Endothelial cell of umbilical vein (primary cell): Measurements from ENCODE around the gene NXPE1. TPM values are rescaled to one million over a fixed set of nuclear protein-coding genes. Genes with fewer than 3 reads are reported as not detected.

Experiments
- BruUV-seq: library from RNA; stranded (reverse); fragments of 400-500 nt; replicated peaks from 2 replicates; lab custom pipeline; 2021; lab: Mats Ljungman, UMichigan
- CTCF ChIA-PET: fragments of 300-600, 350-600 bp; sonication (Branson Sonifier 250); formaldehyde crosslinking; loops from one replicate; lab custom pipeline; 2021; ENCODE audit warnings: antibody characterized with exemption, inconsistent platforms; lab: Charles Lee
- POLR2A ChIA-PET: fragments of 300-600, 350-600 bp; sonication (Branson Sonifier 250); formaldehyde crosslinking; loops from one replicate; lab custom pipeline; 2021; ENCODE audit warnings: antibody characterized with exemption, inconsistent platforms; lab: Charles Lee
- DNase-seq: peaks from one replicate; pipeline ENCODE4 v3.0.0-alpha.2; 2011; ENCODE audit warnings: low read depth, low spot score
- FAIRE-seq: peaks from 2 replicates; lab custom pipeline; 2011; peaks lifted over from hg19 to GRCh38; lab: Jason Lieb, UNC
- H2AFZ ChIP-seq: 2 replicates; pipeline ENCODE4 v1.6.0; 2012; ENCODE audit warnings: low read depth, low read length, control low read depth, inconsistent platforms
- H3K27ac ChIP-seq: 2 replicates; pipeline ENCODE4 v1.5.1; 2011; ENCODE audit warnings: low read depth, mild to moderate bottlenecking, control low read depth, low read length, moderate library complexity; ENCODE audit not compliant: insufficient read depth
- H3K27me3 ChIP-seq, 2 experiments: 2 replicates each; pipeline versions ENCODE4 v1.6.0 to v1.6.1; 2011; ENCODE audit warnings: low read length in 2 of 2, mixed read lengths in 1 of 2; ENCODE audit not compliant: control insufficient read depth in 2 of 2, insufficient read depth in 2 of 2
- H3K36me3 ChIP-seq, 2 experiments: 2 replicates in 1 of 2; 3 replicates in 1 of 2; pipeline ENCODE4 v1.5.1; 2011; ENCODE audit warnings: low read length in 2 of 2, mild to moderate bottlenecking in 1 of 2, moderate library complexity in 1 of 2; ENCODE audit not compliant: control insufficient read depth in 2 of 2, insufficient read depth in 2 of 2; ENCODE audit errors: extremely low read depth in 1 of 2
- H3K4me1 ChIP-seq: 3 replicates; pipeline ENCODE4 v1.5.1; 2011; ENCODE audit warnings: mild to moderate bottlenecking, low read length; ENCODE audit not compliant: control insufficient read depth, insufficient read depth; ENCODE audit errors: extremely low read depth
- H3K4me2 ChIP-seq: 2 replicates; pipeline ENCODE4 v1.6.1; 2011; ENCODE audit warnings: low read length, control low read depth, mixed read lengths; ENCODE audit not compliant: insufficient read depth
- H3K4me3 ChIP-seq, 3 experiments: fragments of 200-600 bp in 1 of 3; sonication (generic), shearing (Covaris generic) in 1 of 3; replicated peaks in 1 of 3; 2 replicates each; pipeline ENCODE4 v1.5.1; 2011 to 2016; ENCODE audit warnings: control low read depth in 3 of 3, low read length in 3 of 3, mild to moderate bottlenecking in 2 of 3, inconsistent platforms in 1 of 3, low read depth in 1 of 3, moderate library complexity in 1 of 3; ENCODE audit not compliant: insufficient read depth in 1 of 3
- H3K79me2 ChIP-seq: 2 replicates; pipeline ENCODE4 v1.6.0; 2012; ENCODE audit warnings: low read length, inconsistent platforms; ENCODE audit not compliant: control insufficient read depth, insufficient read depth
- H3K9ac ChIP-seq: replicated peaks from 2 replicates; pipeline ENCODE3; 2011; ENCODE audit warnings: low read length, control low read depth; ENCODE audit not compliant: insufficient read depth; ENCODE audit errors: extremely low read depth
- H3K9me1 ChIP-seq: replicated peaks from 3 replicates; pipeline ENCODE4 v1.6.0; 2011; ENCODE audit warnings: mild to moderate bottlenecking, low read length; ENCODE audit not compliant: control insufficient read depth, insufficient read depth; ENCODE audit errors: extremely low read depth
- H3K9me3 ChIP-seq: replicated peaks from 2 replicates; pipeline ENCODE4 v1.5.1; 2012; ENCODE audit warnings: low read length, inconsistent platforms; ENCODE audit not compliant: control insufficient read depth, insufficient read depth
- H4K20me1 ChIP-seq: replicated peaks from 2 replicates; pipeline ENCODE3; 2011; ENCODE audit warnings: mild to moderate bottlenecking, low read length; ENCODE audit not compliant: control insufficient read depth, insufficient read depth; ENCODE audit errors: extremely low read depth
- CTCF ChIP-seq, 2 donors: IDR thresholded peaks; 1 replicate in 1 of 2; 2 replicates in 1 of 2; pipeline ENCODE4 v1.5.1; 2011; ENCODE audit warnings: low read length in 2 of 2, mild to moderate bottlenecking in 2 of 2, moderate library complexity in 2 of 2, control low read depth in 1 of 2, inconsistent platforms in 1 of 2, low read depth in 1 of 2; ENCODE audit not compliant: insufficient read depth in 1 of 2; ENCODE audit errors: extremely low read depth in 1 of 2
- EZH2 ChIP-seq: IDR thresholded peaks from 2 replicates; pipeline ENCODE4 v1.6.1; 2012; ENCODE audit warnings: borderline replicate concordance, low read depth, mild to moderate bottlenecking, moderate library complexity, low read length, inconsistent platforms; ENCODE audit not compliant: severe bottlenecking
- FOS ChIP-seq: IDR thresholded peaks from 2 replicates; pipeline ENCODE4 v1.6.1; 2011; ENCODE audit warnings: mild to moderate bottlenecking, low read length, moderate library complexity, borderline replicate concordance; ENCODE audit not compliant: insufficient read depth
- GATA2 ChIP-seq: IDR thresholded peaks from 2 replicates; pipeline ENCODE4 v1.7.0; 2011; ENCODE audit warnings: low read depth, mild to moderate bottlenecking, moderate library complexity, mixed read lengths, low read length; ENCODE audit not compliant: insufficient read length, insufficient read depth
- JUN ChIP-seq: IDR thresholded peaks from 2 replicates; pipeline ENCODE4 v1.6.1; 2011; ENCODE audit warnings: borderline replicate concordance, low read depth; ENCODE audit not compliant: insufficient read length, insufficient read depth
- MYC ChIP-seq: IDR thresholded peaks from one replicate; pipeline ENCODE4 v1.6.1; 2011; ENCODE audit warnings: mild to moderate bottlenecking, low read depth, low read length
- POLR2A ChIP-seq: IDR thresholded peaks from 2 replicates; pipeline ENCODE4 v1.6.1; 2012; ENCODE audit warnings: low read depth, mild to moderate bottlenecking, control low read depth, low read length
- POLR2AphosphoS5 ChIP-seq: IDR thresholded peaks from 2 replicates; pipeline ENCODE4 v1.6.1; 2012; ENCODE audit warnings: low read depth, mild to moderate bottlenecking, control low read depth, low read length, moderate library complexity; ENCODE audit not compliant: insufficient read depth
- dilution Hi-C: fragments of 300-500 bp; cut with MboI; formaldehyde crosslinking; loops from one replicate; pipeline ENCODE4 v1.15.0; 2019; ENCODE audit warnings: low sequenced_read_pairs; ENCODE audit not compliant: extremely low pct_ligation_motif_present
- intact Hi-C: fragments of 100-400 bp; cut with micrococcal nuclease; formaldehyde crosslinking; loops from one replicate; pipeline ENCODE4 v1.10.0; 2022
- polyA plus RNA-seq, 4 experiments: library from polyadenylated mRNA; depleted of rRNA in 3 of 4; stranded (reverse) in 3 of 4; unstranded in 1 of 4; fragments of >200 nt; gene quantifications; 2 replicates each; pipeline versions ENCODE4 v1.2.1 to v1.2.3, GENCODE V29; 2011 to 2012; ENCODE audit warnings: missing spikeins in 1 of 4
- total RNA-seq: library from RNA; stranded (reverse); gene quantifications from 2 replicates; pipeline ENCODE4 v1.2.3, GENCODE V29; 2021

Gene NXPE1
- total and polyA plus RNA-seq, 2 donors (not counting 3 experiments of a cell fraction or from before 2014, with no cell fraction given), result not detected

- no peak for FAIRE-seq
- Histone ChIP-seq H3K79me2 (no peaks in the 10 kb centered on the region), H3K27me3 (no peaks in the 10 kb centered on the region), H3K9ac (no peak overlapping the region), H3K4me2 (no peak overlapping the region), H3K36me3 (no peaks in the 10 kb centered on the region), H3K4me3 (no peak overlapping the region), H3K27ac (no peak overlapping the region), H3K9me3 (no peaks in the 10 kb centered on the region), H3K4me1 (no peaks in the 10 kb centered on the region), H2AFZ (no peak overlapping the region), H4K20me1 (no peaks in the 10 kb centered on the region), H3K9me1 (no peaks in the 10 kb centered on the region)
- BruUV-seq, result no TSS peak
- no peak for DNase-seq
- intact Hi-C loops, result no loop called here
- dilution Hi-C loops, result no loop called here
- no peak for TF ChIP-seq POLR2A
- TF ChIP-seq POLR2AphosphoS5, result no peak
- TF ChIP-seq GATA2, result no peak
- no peak for TF ChIP-seq CTCF (IDR thresholded peaks at IDR 0.05; ENCODE audit: extremely low read depth in 1 of 2, insufficient read depth in 1 of 2, low read depth in 1 of 2, low read length in 2 of 2)
- ChIA-PET CTCF (interaction anchor here (0.7 to 1.2 kb wide), 2 partner anchors 111 to 131 kb away, joined by 3 read pairs; no protein-coding TSS in a partner anchor), POLR2A (no interaction called here)
Measured at GRCh38 chr11:114478768-114479167, 80.9 kb downstream of the NXPE1 start.

- dilution Hi-C loops, result no loop called here
- intact Hi-C loops, result no loop called here
- no TSS peak for BruUV-seq
- POLR2A ChIA-PET, result no interaction called here
- Histone ChIP-seq H3K9me1 (no peaks in the 10 kb centered on the region), H3K79me2 (no peaks in the 10 kb centered on the region), H3K36me3 (no peaks in the 10 kb centered on the region), H3K9ac (no peak overlapping the region), H4K20me1 (no peaks in the 10 kb centered on the region), H3K27me3 (no peaks in the 10 kb centered on the region), H3K4me1 (no peaks in the 10 kb centered on the region), H3K4me2 (no peak overlapping the region), H2AFZ (no peak overlapping the region), H3K4me3 (no peak overlapping the region), H3K9me3 (no peaks in the 10 kb centered on the region), H3K27ac (no peak overlapping the region)
- CTCF ChIA-PET, result no interaction called here
- no peak for TF ChIP-seq EZH2
- TF ChIP-seq GATA2, result no peak
- TF ChIP-seq FOS, result no peak
- no peak for TF ChIP-seq POLR2AphosphoS5
- TF ChIP-seq MYC, result no peak
- TF ChIP-seq POLR2A, result no peak
- TF ChIP-seq CTCF (IDR thresholded peaks at IDR 0.05; ENCODE audit: extremely low read depth in 1 of 2, insufficient read depth in 1 of 2, low read depth in 1 of 2, low read length in 2 of 2), result no peak
- no peak for TF ChIP-seq JUN
- DNase-seq, result no peak
- FAIRE-seq, result no peak
Measured at GRCh38 chr11:114478001-114478410, 81.7 kb downstream of the NXPE1 start.
